Activated CD4-positive, alpha-beta memory T cell treated with anti-CD3 and anti-CD28 coated beads, Interleukin-2, amount 10 ng/mL, durations not matched to agents 7 days and 5 days (primary cell): Measurements from ENCODE around the gene RBM5. TPM values are rescaled to one million over a fixed set of nuclear protein-coding genes. Genes with fewer than 3 reads are reported as not detected.

ENCODE experiments used
- CTCF ChIA-PET: fragments of 350-600 bp; sonication (Branson Sonifier 250); formaldehyde crosslinking; loops from one replicate; lab custom pipeline; 2021; ENCODE audit warnings: antibody characterized with exemption, inconsistent platforms; lab: Charles Lee
- POLR2A ChIA-PET: fragments of 350-600 bp; sonication (Branson Sonifier 250); formaldehyde crosslinking; loops from one replicate; lab custom pipeline; 2021; ENCODE audit warnings: antibody characterized with exemption; lab: Charles Lee
- DNase-seq: peaks from one replicate; pipeline ENCODE4 v3.0.0-alpha.2; 2020
- H3K27ac Mint-ChIP-seq: one replicate; pipeline ENCODE4 v1.8.0; 2021; ENCODE audit warnings: mild to moderate bottlenecking, mixed read lengths
- H3K27me3 Mint-ChIP-seq: one replicate; pipeline ENCODE4 v1.8.0; 2021; ENCODE audit warnings: mixed read lengths
- H3K36me3 Mint-ChIP-seq: one replicate; pipeline ENCODE4 v1.8.0; 2021; ENCODE audit warnings: low read depth, mixed read lengths
- H3K4me1 Mint-ChIP-seq: one replicate; pipeline ENCODE4 v1.8.0; 2021; ENCODE audit warnings: mixed read lengths
- H3K4me3 Mint-ChIP-seq: one replicate; pipeline ENCODE4 v1.8.0; 2021; ENCODE audit warnings: mild to moderate bottlenecking, mixed read lengths
- H3K9me3 Mint-ChIP-seq: one replicate; pipeline ENCODE4 v1.8.0; 2021; ENCODE audit warnings: mixed read lengths
- total RNA-seq, 2 experiments: library from RNA; stranded (reverse); gene quantifications; one replicate each; pipeline ENCODE4 v1.2.3, GENCODE V29; 2021

RBM5 gene
- total RNA-seq, 2 experiments from 2014 or later = 157 to 169 TPM

GRCh38 chr3:50100386-50100785, 11.7 kb downstream of the RBM5 start:
- H3K4me1 Mint-ChIP-seq = peaks cover 16% of the 10 kb centered on the region
- no peak overlapping the region for H3K4me3 Mint-ChIP-seq
- ChIA-PET CTCF (interaction anchor here (1.6 kb wide), 1 partner anchor 11 kb away, joined by 5 read pairs; no protein-coding TSS in a partner anchor), POLR2A (interaction anchor here (1.2 to 3.8 kb wide), 2 partner anchors 11 to 20 kb away, joined by 4 to 20 read pairs; partner anchors contain the start of gene RBM5)
- H3K27me3 Mint-ChIP-seq = no peaks in the 10 kb centered on the region
- no peak overlapping the region for H3K27ac Mint-ChIP-seq
- peaks cover 84% of the 10 kb centered on the region for H3K36me3 Mint-ChIP-seq
- H3K9me3 Mint-ChIP-seq = no peaks in the 10 kb centered on the region
- DNase-seq = no peak

DNA sequence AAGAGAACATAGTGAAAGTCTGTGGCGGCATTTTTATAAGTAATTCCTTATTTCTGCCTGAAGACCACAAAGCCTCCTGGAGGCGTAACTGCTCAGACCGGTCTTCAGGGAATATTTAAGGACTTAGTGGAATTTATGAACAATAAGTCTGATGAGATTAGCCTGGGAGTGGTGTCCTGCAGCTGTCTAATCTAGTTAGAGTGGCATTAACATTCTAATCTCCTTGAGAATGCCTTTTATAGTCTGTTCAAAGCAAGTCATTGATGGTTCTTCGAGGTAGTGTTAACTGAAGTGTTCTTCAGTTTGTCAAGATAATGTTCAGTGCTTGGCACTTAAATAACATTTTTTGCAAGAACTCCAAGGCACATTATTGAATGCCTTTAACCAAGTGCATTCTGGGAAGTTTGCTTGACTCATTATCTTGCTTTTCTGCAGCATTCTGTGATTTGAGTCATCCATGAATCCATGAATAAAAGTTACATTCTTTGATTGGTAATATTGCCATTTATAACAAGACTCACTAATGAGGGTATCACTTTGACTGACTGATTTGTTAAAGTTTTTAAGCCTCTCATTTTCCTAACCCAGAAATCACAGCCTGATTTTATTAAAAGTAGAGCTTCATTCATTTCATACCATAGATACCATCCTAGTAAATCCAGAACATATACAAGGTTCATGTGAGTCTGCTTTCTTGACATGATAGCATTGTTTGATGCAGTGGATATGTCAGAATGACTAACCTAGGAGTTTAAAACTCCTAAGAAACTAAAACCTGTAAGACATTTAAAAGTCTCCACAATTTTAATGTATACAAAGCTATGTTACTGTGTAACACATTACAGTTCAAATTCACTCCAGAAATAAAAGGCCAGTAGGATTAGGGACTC, 12.5 kb downstream of the RBM5 start:
- no peaks in the 10 kb centered on the region for H3K9me3 Mint-ChIP-seq
- no peak for DNase-seq
- H3K27ac Mint-ChIP-seq = no peak overlapping the region
- CTCF ChIA-PET = interaction anchor here (1.6 kb wide), 1 partner anchor 11 kb away, joined by 5 read pairs; no protein-coding TSS in a partner anchor
- H3K4me1 Mint-ChIP-seq = peaks cover 9% of the 10 kb centered on the region
- H3K27me3 Mint-ChIP-seq = no peaks in the 10 kb centered on the region
- H3K36me3 Mint-ChIP-seq = peaks cover 80% of the 10 kb centered on the region
- H3K4me3 Mint-ChIP-seq = no peak overlapping the region
- POLR2A ChIA-PET = interaction anchor here (1.2 to 3.8 kb wide), 3 partner anchors 11 to 35 kb away, joined by 3 to 20 read pairs (median 4); partner anchors contain the start of gene RBM5

DNA sequence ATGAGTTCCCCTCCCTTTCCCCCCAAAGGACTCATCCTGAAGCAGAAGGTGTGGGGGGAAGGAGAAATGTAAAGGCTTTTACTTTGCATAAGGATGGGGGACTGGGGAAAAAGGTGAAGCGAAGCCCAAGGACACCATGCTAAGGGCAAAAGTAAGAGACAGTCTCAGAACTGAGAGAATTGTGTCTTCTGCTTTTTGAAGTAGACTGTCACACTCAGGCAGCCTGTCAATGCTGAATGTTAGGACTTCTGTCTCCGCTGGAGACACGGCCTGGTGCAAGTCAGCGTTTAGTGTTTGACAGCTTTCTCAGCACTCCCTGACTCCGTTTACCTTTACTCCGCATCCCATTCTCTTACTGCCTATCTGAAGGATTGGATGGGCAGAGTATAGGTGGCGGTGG, 13.8 kb downstream of the RBM5 start:
- no peak for DNase-seq
- no peak overlapping the region for H3K27ac Mint-ChIP-seq
- no peaks in the 10 kb centered on the region for H3K9me3 Mint-ChIP-seq
- no peaks in the 10 kb centered on the region for H3K27me3 Mint-ChIP-seq
- peaks cover 80% of the 10 kb centered on the region for H3K36me3 Mint-ChIP-seq
- ChIA-PET POLR2A (interaction anchor here (1.2 to 3.8 kb wide), 2 partner anchors 13 to 33 kb away, joined by 3 to 20 read pairs; partner anchors contain the start of gene RBM5), CTCF (interaction anchor here (0.6 kb wide), 1 partner anchor 261 kb away, joined by 3 read pairs; no protein-coding TSS in a partner anchor)
- no peak overlapping the region for H3K4me3 Mint-ChIP-seq
- H3K4me1 Mint-ChIP-seq = peaks cover 9% of the 10 kb centered on the region

GRCh38 chr3:50111757-50112156, 23.0 kb downstream of the RBM5 start:
- Mint-ChIP-seq H3K27ac (no peak overlapping the region), H3K4me1 (peaks cover 3% of the 10 kb centered on the region), H3K36me3 (peaks cover 85% of the 10 kb centered on the region), H3K4me3 (no peak overlapping the region), H3K9me3 (no peaks in the 10 kb centered on the region), H3K27me3 (no peaks in the 10 kb centered on the region)
- POLR2A ChIA-PET = interaction anchor here (1.1 kb wide), 1 partner anchor 22 kb away, joined by 3 read pairs; no protein-coding TSS in a partner anchor
- CTCF ChIA-PET = interaction anchor here (0.7 to 2.0 kb wide), 5 partner anchors 8 to 1311 kb away, joined by 3 to 10 read pairs (median 3); partner anchors contain the start of gene RBM6
- DNase-seq = no peak

GRCh38 chr3:50112462-50112861, 23.7 kb downstream of the RBM5 start:
- no peak overlapping the region for H3K4me3 Mint-ChIP-seq
- no peak for DNase-seq
- H3K27ac Mint-ChIP-seq = no peak overlapping the region
- H3K27me3 Mint-ChIP-seq = no peaks in the 10 kb centered on the region
- H3K9me3 Mint-ChIP-seq = no peaks in the 10 kb centered on the region
- ChIA-PET POLR2A (interaction anchor here (0.9 to 1.1 kb wide), 2 partner anchors 9 to 23 kb away, joined by 3 read pairs; no protein-coding TSS in a partner anchor), CTCF (interaction anchor here (1.4 to 2.0 kb wide), 2 partner anchors 9 to 10 kb away, joined by 3 to 10 read pairs; no protein-coding TSS in a partner anchor)
- peaks cover 3% of the 10 kb centered on the region for H3K4me1 Mint-ChIP-seq
- H3K36me3 Mint-ChIP-seq = peaks cover 84% of the 10 kb centered on the region

DNA sequence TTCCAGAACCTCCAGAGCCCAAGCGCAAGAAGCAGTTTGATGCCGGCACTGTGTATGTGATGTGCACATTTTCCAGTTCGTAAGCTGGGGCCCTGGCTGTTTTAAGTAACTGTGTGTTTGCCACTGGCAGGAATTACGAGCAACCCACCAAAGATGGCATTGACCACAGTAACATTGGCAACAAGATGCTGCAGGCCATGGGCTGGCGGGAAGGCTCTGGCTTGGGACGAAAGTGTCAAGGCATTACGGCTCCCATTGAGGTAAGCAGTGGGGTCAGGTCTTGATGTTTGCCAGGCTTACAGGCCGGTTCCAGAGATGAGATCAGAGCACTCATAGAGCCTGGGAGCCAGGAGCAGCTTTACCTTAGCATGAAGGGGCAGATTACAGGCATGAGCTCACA, 28.4 kb downstream of the RBM5 start:
- Mint-ChIP-seq H3K4me1 (no peaks in the 10 kb centered on the region), H3K9me3 (no peaks in the 10 kb centered on the region), H3K4me3 (no peak overlapping the region), H3K27ac (no peak overlapping the region), H3K36me3 (peaks cover 68% of the 10 kb centered on the region), H3K27me3 (no peaks in the 10 kb centered on the region)
- POLR2A ChIA-PET = interaction anchor here (0.7 to 2.0 kb wide), 4 partner anchors 9 to 28 kb away, joined by 3 to 4 read pairs (median 4); partner anchors contain the start of gene RBM5
- CTCF ChIA-PET = no interaction called here
- DNase-seq = no peak

- H3K4me1 Mint-ChIP-seq = no peaks in the 10 kb centered on the region
- DNase-seq = no peak
- no peak overlapping the region for H3K4me3 Mint-ChIP-seq
- POLR2A ChIA-PET = interaction anchor here (0.6 to 1.1 kb wide), 4 partner anchors 15 to 152 kb away, joined by 3 to 6 read pairs (median 3); no protein-coding TSS in a partner anchor
- no peaks in the 10 kb centered on the region for H3K27me3 Mint-ChIP-seq
- CTCF ChIA-PET = no interaction called here
- no peak overlapping the region for H3K27ac Mint-ChIP-seq
- peaks cover 60% of the 10 kb centered on the region for H3K36me3 Mint-ChIP-seq
- no peaks in the 10 kb centered on the region for H3K9me3 Mint-ChIP-seq
Measured at GRCh38 chr3:50118237-50118636, 29.5 kb downstream of the RBM5 start.

- H3K4me3 Mint-ChIP-seq = no peak overlapping the region
- H3K27me3 Mint-ChIP-seq = no peaks in the 10 kb centered on the region
- peaks cover 45% of the 10 kb centered on the region for H3K36me3 Mint-ChIP-seq
- no peak overlapping the region for H3K27ac Mint-ChIP-seq
- CTCF ChIA-PET = interaction anchor here (0.6 to 1.4 kb wide), 8 partner anchors 8 to 377 kb away, joined by 3 to 4 read pairs (median 3); no protein-coding TSS in a partner anchor
- H3K9me3 Mint-ChIP-seq = no peaks in the 10 kb centered on the region
- POLR2A ChIA-PET = interaction anchor here (1.1 to 1.9 kb wide), 3 partner anchors 19 to 156 kb away, joined by 4 to 5 read pairs (median 4); no protein-coding TSS in a partner anchor
- DNase-seq = no peak
- H3K4me1 Mint-ChIP-seq = no peaks in the 10 kb centered on the region
Measured at GRCh38 chr3:50119786-50120185, 31.1 kb downstream of the RBM5 start.

- CTCF ChIA-PET = interaction anchor here (0.6 to 2.0 kb wide), 8 partner anchors 8 to 197 kb away, joined by 3 to 10 read pairs (median 4); no protein-coding TSS in a partner anchor
- peaks cover 39% of the 10 kb centered on the region for H3K36me3 Mint-ChIP-seq
- POLR2A ChIA-PET = interaction anchor here (0.7 to 1.9 kb wide), 9 partner anchors 8 to 179 kb away, joined by 3 to 5 read pairs (median 3); partner anchors contain the start of genes HYAL3, NAA80 and RBM5
- no peaks in the 10 kb centered on the region for H3K27me3 Mint-ChIP-seq
- H3K9me3 Mint-ChIP-seq = no peaks in the 10 kb centered on the region
- no peak overlapping the region for H3K4me3 Mint-ChIP-seq
- no peak for DNase-seq
- H3K27ac Mint-ChIP-seq = no peak overlapping the region
- no peaks in the 10 kb centered on the region for H3K4me1 Mint-ChIP-seq
Measured at GRCh38 chr3:50120364-50121071, 31.8 kb downstream of the RBM5 start.

- no peak overlapping the region for H3K27ac Mint-ChIP-seq
- peak; percentile 71 for DNase-seq
- H3K4me3 Mint-ChIP-seq = no peak overlapping the region
- no peaks in the 10 kb centered on the region for H3K4me1 Mint-ChIP-seq
- H3K36me3 Mint-ChIP-seq = peaks cover 31% of the 10 kb centered on the region
- no peaks in the 10 kb centered on the region for H3K9me3 Mint-ChIP-seq
- CTCF ChIA-PET = interaction anchor here (0.7 to 2.0 kb wide), 5 partner anchors 9 to 40 kb away, joined by 3 to 10 read pairs (median 6); no protein-coding TSS in a partner anchor
- POLR2A ChIA-PET = interaction anchor here (0.9 to 1.9 kb wide), 7 partner anchors 8 to 178 kb away, joined by 3 to 5 read pairs (median 3); partner anchors contain the start of genes HYAL3, NAA80 and RBM5
- H3K27me3 Mint-ChIP-seq = no peaks in the 10 kb centered on the region
Measured at GRCh38 chr3:50121072-50122032, 32.6 kb downstream of the RBM5 start.

DNA sequence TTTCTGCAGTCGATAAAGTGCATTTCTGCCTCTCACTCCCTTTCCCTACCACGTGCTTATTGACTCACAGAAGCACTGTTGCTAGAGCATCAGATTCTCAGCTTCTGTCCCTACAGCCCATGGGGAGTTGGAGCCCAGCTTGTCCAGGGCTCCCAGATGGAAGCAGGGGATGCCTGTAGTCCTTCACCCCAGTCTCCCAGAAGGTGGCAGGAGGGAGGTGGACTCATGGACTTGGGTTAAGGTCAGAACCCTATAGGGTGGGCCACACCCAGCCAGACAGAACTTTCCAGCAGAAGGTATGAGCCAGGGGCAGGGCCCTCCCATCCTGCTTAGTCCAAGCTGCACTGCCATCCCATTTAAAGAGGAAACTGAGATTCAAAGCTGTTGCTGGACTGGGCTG, 33.4 kb downstream of the RBM5 start:
- H3K9me3 Mint-ChIP-seq = no peaks in the 10 kb centered on the region
- ChIA-PET POLR2A (interaction anchor here (1.5 kb wide), 1 partner anchor 12 kb away, joined by 3 read pairs; no protein-coding TSS in a partner anchor), CTCF (interaction anchor here (1.0 to 2.0 kb wide), 7 partner anchors 9 to 150 kb away, joined by 3 to 6 read pairs (median 3); no protein-coding TSS in a partner anchor)
- peak overlapping the region; percentile 10 for H3K27ac Mint-ChIP-seq
- no peak for DNase-seq
- no peaks in the 10 kb centered on the region for H3K4me1 Mint-ChIP-seq
- H3K27me3 Mint-ChIP-seq = no peaks in the 10 kb centered on the region
- H3K4me3 Mint-ChIP-seq = no peak overlapping the region
- peaks cover 24% of the 10 kb centered on the region for H3K36me3 Mint-ChIP-seq
